ENCODE results near the gene PTPN9.
"Not testable (repeated sequence)": the region's sequence is repeated elsewhere in the genome, so short reads cannot be mapped to it uniquely, and the experiment has no call there.

The PTPN9 gene

GRCh38 chr15:75582943-75583342, 3.8 kb upstream of the PTPN9 start:
- DNase-seq = not testable (repeated sequence)

DNA sequence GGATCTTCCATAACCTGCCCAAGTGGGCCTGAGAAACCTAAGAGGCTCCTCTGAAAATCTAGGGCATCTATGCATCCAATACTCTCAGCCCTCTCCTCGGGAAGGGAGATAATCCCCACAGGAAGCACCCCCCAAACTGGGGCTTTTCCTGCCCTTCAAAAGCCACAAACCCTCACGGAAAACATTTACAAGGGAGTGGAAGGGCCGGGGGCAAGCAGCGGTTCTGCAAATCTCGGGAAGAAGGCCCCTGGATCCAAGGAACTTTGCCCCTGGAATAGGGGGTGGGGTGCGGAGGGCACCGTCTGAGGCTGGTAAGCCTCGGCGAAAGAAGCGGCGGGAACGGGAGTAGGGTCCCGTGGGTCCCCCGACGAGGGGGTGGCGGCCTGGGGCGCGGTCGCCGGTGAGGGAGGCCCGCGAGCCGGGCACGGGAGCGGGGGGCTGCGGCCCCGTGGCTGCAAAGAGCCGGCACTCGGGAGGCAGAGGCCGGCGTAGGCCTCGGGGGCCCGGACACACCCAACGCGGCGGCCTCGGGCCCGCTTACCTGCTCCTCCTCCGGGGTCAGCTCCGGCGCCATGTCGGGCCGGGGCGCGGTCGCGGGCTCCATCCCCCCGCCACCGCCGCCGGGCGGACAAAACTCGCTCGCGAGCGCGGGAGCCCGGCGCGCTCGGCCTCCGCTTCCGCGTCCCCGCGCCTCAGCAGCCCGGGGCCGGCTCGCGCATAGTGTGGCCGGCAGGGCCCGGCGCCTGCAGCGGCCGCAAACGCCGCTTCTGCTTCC, 755 bp downstream of the PTPN9 start:
- DNase-seq = peak; percentile 37 to 56

GRCh38 chr15:75577401-75578172, 1.5 kb downstream of the PTPN9 start:
- DNase-seq = peak; percentile 28 to 30

GRCh38 chr15:75573648-75574384, 5.3 kb downstream of the PTPN9 start:
- DNase-seq = no peak

DNA sequence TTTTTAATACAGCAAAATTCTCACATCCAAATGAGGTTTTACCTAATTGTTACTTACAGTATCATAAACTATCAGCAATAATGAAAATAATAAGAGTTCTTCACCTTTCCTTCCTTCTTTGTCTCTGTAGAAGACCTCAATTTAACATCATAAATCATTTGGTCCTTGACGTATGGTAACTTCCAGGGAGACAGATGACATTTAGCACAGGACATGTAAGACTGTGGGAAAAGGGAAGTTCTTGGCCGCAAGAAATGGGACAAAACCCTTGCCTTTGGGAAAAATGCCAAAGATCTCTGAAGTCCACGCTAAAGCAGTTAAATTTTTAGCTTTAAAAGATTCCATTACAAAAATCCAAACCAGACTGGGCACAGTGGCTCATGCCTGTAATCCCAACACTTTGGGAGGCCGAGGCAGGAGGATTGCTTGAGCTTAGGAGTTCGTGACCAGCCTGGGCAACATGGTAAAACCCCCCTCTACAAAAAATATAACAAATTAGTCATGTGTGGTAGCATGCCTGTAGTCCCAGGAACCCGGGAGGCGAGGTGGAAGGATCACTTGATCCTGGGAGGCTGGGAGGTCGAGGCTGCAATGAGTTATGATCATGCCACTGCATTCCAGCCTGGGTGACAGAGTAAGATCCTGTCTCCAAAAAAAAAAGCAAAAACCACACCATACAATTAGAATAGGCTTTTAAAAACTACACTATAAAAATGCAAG, 8.8 kb downstream of the PTPN9 start:
- DNase-seq = no peak

DNA sequence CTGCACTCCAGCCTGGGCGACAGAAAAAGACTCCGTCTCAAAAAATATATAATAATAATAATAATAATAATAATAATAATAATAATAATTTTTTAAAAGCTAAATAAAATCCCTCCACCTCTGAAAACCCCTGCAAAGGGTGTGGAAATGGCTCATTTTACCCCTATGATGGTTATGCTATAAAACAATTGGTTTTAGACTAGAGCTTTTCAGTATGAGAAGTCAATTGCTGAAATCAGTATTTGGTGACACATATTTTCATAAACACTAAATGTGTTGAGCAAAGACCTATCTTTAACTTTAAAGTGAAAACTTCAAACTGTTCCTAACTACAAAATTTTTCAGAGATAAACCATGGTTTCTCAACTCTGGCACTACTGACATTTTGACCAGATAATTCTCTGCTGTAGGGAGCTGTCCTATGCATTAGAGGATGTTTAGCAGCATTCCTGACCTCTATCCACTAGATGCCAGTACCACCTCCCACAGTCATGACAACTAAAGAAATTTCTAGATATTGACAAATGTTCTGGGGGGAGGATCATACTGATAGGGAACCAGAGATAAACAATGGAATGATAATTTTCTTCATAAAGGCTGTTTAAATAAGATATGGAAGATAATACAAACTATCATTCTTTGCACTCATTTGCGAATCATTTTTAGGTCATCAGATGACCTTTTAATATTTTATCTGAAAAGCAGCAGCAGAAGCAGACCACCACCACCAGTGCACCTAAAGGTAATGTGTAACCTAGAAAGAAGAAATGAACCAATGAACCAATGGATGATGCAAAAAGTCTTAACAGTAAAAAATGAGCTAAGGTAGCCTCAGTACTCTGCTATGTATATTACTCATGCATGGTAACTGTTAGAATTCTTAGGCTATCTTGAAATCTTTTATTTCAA, 13.8 kb downstream of the PTPN9 start:
- DNase-seq = no peak

GRCh38 chr15:75561888-75562287, 17.2 kb downstream of the PTPN9 start:
- no peak for DNase-seq

GRCh38 chr15:75559360-75559759, 19.8 kb downstream of the PTPN9 start:
- not testable (repeated sequence) for DNase-seq

GRCh38 chr15:75558955-75559354, 20.2 kb downstream of the PTPN9 start:
- DNase-seq = not testable (repeated sequence)

DNA sequence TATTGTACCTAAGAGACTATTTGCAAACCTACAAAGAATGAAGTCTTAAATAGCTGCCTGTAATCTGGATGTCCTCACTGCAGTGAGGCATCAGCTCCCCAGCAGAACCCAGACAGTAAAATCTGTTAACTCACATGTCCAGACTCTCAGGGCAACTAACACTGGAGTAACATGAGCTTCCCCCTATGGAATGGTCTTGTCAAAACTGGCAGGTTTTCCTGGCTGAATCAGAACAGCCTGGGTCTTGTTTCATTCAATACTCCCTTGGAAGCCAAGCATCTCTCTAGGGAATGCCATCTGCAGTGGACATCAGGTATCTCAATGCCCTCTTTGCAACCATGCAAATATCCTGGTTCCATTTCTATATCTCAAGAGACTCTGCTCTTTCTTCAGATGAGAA, 24.4 kb downstream of the PTPN9 start:
- no peak for DNase-seq

- DNase-seq = no peak
Observed at GRCh38 chr15:75553659-75554058, 25.5 kb downstream of the PTPN9 start.

GRCh38 chr15:75551091-75551490, 28.0 kb downstream of the PTPN9 start:
- no peak for DNase-seq

- no peak for DNase-seq
Observed at GRCh38 chr15:75545064-75545463, 34.1 kb downstream of the PTPN9 start.

DNA sequence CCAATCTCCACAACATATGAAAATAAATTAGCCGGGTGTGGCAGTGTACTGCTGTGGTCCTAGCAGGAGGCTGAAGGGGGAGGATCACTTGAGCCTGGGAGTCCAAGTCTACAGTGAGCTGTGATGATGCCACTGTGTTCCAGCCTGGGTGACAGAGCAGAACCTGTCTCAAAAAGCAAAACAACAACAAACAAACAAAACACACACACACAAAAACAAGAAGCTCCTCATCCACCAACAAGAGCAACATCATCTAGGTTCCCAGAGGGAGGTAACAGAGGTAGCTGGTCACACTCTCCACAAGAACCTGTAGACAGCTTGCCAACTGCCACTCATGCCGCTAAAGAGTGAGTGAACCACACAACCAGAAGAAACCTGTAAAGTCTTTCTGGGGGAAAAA, 34.8 kb downstream of the PTPN9 start:
- no peak for DNase-seq

DNA sequence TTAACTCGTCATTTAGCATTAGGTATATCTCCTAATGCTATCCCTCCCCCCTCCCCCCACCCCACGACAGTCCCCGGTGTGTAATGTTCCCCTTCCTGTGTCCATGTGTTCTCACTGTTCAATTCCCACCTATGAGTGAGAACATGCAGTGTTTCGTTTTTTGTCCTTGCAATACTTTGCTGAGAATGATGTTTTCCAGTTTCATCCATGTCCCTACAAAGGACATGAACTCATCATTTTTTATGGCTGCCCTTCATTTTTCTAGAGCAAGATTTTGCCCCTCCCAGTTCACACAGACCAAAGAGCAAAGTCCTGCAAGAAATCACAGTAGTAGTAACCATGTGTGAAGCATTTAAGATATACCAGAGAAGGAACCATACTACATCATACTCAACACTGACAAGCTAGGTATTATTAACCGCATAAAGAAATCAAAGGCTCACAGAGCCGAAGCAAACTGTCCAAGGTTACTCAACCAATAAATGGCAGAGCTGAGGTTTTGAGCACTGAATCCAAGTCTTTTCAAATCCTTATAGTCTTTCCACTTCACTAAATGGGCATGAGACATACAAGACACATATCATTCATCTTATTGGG, 36.1 kb downstream of the PTPN9 start:
- not testable (repeated sequence) for DNase-seq

DNA sequence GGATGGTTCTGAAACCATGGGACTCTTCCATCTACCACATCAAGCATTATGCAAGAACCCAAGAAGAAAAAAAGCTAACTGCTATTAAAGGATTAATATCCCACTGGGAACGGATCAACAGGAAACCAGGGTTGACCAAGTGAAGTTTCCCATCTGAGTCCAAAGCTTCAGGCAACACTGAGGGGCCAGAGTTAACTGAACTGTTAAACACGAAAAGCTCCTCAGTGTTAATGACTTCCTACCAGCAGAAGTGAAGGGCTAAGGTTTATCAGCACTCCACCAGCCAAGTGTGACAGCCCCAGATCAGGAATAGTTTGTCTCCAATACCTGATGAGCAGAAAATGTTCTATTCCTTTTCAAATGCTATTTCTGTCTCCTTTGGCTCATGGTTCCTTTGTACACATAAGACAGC, 36.7 kb downstream of the PTPN9 start:
- no peak for DNase-seq

DNA sequence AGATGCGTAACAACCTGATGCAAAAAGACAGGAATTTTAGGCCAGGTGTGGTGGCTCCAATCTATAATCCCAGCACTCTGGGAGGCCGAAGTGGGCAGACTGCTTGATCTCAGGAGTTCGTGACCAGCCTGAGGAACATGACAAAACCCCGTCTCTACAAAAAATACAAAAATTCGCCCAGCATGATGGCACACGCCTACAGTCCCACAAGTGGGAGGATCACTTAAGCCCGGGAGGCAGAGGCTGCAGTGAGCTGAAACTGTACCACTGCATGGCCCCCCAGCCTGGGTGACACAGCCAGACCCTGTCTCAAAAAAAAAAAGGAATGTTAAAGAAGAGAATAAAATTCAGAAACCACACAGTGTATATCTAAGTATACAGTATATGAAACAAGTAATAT, 40.7 kb downstream of the PTPN9 start:
- no peak for DNase-seq

DNA sequence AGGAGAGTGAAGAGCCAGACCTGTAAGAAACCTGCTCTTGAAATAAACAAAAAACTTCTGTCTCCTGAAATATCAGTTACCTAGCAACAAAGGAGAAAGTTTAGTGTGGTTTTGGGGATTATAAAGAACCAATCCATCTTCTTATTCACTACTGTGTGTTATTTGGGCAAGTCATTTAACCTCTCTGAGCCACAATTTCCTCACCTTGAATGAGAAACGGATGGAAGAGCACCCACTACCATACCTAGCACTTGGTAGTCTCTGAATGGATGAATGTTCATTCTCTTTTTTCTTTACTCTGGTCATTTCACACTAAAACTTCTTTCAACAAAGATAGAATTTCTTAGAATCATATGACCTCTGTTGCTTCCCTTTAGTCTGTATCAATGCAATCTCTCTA, 45.2 kb downstream of the PTPN9 start:
- no peak for DNase-seq

- no peak for DNase-seq
Observed at GRCh38 chr15:75532413-75533250, 46.5 kb downstream of the PTPN9 start.

DNA sequence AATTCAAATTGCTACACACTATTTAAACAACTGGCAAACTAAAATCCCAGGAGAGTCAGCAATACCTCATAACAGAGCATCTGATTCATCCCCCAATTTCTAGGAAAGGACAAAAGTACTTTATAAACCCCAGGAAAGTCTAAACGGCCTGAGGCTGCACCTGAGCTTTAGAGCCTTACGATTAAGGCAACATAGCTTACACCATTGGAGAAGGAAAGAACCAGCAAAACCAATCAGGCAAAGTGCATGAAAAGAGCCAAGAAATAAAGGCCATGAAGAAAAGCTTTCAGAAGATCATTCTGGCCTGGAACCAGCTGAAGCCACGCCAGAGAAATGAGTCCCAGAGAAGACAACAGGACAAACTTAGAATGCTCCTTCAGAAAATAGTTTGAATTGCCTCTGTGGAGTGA, 48.1 kb downstream of the PTPN9 start:
- DNase-seq = no peak

Measured in activated T-cell treated with anti-CD3 and anti-CD28 coated beads, Interleukin-2, amount 50 U/mL, for 48 hours (primary cell).